IPS-NIHi7 (cell line): ENCODE results near the gene HSP90AA1.
"Not testable (repeated sequence)": the region's sequence is repeated elsewhere in the genome, so short reads cannot be mapped to it uniquely, and the experiment has no call there.

ENCODE experiments used
- DNase-seq: peaks from one replicate; pipeline ENCODE4 v3.0.0; 2012; ENCODE audit warnings: mixed read lengths; ENCODE audit errors: extremely low spot score

Gene HSP90AA1

GRCh38 chr14:102094101-102094500, 7.3 kb upstream of the HSP90AA1 start:
- no peak for DNase-seq

DNA sequence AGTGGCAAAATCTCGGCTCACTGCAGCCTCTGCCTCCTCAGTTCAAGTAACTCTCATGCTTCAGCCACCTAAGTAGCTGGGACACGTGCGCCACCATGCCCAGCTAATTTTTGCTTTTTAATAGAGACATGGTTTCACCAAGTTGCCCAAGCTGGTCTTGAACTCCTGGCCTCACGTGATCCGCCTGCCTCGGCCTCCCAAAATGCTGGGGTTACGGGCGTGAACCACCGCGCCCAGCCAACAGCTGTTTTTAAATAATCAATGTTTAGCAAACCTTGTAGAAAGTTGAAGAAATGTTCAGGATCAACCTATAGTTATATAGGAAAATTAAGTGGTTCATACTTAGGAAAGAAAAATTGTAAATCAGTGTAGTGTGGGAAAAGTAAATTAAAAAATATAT, 6.0 kb upstream of the HSP90AA1 start:
- DNase-seq, result no peak

DNA sequence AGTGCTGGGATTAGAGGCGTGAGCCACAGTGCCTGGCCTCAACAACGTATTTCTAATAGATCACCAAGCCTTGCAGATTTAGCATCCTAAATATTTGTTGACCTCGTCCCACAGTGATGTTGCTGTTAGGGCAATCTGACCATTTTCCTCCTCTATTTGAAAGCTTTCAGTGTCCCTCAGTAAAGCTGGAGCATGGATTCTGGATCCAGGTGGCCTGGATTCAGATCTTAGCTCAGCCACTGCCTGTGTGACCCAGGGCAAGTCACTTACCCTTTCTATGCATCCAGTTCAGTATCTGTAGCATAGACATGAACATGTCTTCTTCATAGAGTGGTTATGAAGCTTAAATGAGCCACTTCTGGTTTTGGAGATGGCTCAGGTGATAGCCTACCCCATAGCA, 3.9 kb upstream of the HSP90AA1 start:
- DNase-seq, result no peak

DNA sequence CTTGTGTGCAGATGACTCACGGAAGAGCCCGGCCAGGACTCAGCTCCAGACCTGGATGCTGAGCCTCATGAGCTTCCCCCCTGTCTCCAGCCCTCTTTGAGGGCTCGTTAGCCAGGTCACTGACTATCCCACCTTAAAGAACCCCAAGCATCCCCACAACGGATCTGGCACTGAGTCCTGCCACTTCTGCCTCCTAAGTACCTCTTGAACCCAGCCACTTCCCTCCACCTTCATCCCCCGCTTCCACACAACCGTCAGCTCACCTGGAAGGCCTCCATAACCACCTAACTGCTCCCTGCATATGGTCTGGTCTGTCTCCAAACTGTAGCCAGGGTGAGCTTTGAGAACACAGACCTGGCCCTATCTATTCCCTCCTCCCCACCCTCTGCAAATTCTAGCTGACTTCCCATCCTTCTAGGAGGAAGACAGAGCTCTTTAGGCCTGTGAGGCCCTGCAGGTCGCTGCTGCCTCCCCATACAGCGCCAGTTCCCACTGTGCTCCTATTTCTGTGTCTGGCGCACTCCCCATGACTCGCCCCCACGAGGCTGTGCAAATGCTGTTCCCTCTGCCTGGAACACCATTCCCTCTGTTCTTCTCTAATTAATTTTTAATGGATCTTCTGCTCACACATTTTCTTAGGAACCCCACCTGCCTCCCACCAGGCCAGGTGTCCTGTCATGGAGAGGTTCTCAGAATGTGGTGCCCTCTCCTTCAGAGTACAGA, 2.9 kb upstream of the HSP90AA1 start:
- no peak for DNase-seq

- DNase-seq, result peak; percentile 67
Measured at GRCh38 chr14:102088012-102088792, 1.4 kb upstream of the HSP90AA1 start.

DNA sequence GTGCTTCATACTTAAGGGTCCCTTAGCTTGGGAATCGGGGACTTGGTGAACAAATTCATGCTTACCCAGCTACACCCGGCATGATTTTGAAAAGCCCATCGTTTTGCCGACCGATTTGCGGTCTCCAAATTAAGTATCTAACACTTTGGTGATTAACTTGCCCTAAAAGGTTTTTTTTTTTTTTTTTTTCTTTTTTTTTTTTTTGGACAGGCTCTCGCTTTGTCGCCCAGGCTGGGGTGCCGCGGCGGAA, 843 bp upstream of the HSP90AA1 start:
- no peak for DNase-seq

DNA sequence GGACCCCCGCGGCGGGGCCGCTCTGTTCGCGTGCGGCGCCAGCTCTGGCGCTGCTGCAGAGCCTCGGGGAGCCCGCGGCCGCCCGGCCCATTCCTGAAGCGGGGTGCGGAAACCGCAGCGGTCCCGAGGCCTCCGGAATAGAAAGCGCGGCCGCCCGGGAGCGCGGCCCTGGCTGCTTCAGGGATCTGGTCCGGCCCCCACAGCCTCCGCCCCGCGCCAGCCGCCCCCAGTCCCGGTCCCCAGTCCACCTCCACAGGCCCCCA, 204 bp downstream of the HSP90AA1 start:
- DNase-seq, result no peak

- DNase-seq, result peak; percentile 47
Measured at GRCh38 chr14:102085948-102086708, 716 bp downstream of the HSP90AA1 start.

DNA sequence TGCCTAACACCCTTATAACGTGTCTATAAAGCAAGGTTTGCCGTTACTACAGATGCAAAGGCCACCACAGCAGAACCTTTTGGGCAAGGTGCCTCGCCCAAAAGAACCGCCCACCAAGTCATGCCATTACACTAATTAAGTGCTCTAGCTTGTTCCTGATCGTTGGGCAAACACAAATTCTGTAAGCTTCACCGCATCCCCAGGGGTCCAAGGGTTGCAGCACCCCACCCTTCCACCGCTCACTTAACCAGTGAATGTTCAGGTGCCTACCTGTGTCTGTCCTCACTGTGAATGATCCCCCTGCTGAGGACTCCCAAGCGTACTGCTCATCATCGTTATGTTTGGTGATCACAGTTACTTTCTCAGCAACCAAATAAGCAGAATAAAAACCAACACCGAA, 1.4 kb downstream of the HSP90AA1 start:
- no peak for DNase-seq

DNA sequence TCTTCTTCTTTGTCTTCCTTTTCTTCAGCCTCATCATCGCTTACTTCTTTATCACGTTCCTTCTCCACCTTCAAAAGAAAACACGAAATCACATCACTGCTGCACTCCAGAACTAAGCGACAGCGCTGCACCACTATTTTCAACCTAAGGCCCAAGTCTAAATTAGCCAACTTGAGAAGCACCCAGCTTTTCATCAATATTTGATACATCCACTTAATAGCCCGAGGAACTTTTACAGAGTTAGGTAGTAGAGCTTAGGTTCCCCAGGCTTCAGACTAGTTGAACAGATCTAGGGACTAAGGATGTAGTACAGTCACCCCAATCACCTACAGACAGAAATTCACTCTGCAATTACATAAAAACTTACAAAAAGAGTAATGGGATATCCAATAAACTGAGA, 1.9 kb downstream of the HSP90AA1 start:
- DNase-seq, result no peak

DNA sequence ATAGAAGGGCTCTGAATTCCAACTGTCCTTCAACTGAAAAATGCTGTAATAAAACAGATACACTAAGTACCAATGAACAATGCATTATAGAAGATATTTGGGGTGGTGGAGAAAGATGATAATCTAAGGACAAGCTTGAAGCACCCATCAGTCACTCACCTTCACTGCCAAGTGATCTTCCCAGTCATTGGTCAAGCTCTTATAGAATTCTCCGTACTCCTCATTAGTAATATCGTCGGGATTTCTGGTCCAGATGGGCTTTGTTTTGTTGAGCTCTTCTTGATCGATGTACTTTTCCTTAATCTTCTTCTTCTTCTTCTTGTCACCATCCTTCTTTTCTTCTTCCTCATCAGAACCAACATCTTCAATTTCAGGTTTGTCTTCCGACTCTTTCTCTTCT, 2.3 kb downstream of the HSP90AA1 start:
- DNase-seq, result not testable (repeated sequence)

DNA sequence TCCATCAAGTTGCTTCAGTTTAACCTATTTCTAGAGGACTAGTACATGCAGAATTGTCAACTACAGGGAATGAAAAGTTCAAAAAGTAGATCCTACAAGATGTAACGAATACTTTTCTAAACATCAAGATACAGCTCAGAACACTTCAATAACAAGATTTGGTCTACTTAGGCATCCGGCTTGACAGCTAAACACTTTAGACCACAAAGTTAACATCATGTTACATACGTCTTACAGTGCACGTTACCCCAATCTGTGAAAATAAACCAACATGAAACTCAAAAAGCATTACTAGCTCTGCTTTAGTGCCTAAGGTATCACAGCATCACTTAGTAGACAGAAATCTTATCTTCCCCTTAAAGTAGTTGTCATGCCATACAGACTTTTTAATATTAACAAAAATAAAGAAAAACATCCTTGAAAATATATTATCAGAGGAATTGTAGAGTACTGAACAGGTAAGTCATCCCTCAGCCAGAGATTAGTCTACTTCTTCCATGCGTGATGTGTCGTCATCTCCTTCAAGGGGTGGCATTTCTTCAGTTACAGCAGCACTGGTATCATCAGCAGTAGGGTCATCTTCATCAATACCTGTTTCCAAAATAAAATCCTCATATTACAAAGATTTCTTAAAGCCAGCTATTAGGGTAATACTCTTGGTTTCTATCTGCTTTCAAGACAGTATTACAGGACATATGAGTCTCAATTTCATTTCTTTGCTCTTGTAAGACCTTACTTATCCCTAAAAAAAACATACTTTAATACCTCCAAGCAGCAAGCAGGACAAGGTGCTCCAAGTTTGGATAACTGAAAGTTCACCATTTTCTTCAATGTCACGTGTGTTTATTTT, 5.4 kb downstream of the HSP90AA1 start:
- no peak for DNase-seq

GRCh38 chr14:102080183-102081080, 6.4 kb downstream of the HSP90AA1 start:
- no peak for DNase-seq

DNA sequence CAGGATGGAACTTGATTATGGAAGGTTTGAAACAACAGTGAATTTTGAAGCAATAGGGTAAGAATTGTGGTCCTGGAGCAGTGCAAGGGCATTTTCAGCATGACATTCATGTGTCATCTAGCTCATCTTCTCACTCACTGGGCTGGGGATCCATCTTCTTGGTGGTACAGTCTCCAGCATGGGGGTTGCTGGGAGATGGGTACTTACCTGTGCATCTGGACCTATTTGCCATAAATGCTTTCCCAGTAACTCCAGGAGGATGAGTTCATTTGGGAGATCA, 7.2 kb downstream of the HSP90AA1 start:
- no peak for DNase-seq

DNA sequence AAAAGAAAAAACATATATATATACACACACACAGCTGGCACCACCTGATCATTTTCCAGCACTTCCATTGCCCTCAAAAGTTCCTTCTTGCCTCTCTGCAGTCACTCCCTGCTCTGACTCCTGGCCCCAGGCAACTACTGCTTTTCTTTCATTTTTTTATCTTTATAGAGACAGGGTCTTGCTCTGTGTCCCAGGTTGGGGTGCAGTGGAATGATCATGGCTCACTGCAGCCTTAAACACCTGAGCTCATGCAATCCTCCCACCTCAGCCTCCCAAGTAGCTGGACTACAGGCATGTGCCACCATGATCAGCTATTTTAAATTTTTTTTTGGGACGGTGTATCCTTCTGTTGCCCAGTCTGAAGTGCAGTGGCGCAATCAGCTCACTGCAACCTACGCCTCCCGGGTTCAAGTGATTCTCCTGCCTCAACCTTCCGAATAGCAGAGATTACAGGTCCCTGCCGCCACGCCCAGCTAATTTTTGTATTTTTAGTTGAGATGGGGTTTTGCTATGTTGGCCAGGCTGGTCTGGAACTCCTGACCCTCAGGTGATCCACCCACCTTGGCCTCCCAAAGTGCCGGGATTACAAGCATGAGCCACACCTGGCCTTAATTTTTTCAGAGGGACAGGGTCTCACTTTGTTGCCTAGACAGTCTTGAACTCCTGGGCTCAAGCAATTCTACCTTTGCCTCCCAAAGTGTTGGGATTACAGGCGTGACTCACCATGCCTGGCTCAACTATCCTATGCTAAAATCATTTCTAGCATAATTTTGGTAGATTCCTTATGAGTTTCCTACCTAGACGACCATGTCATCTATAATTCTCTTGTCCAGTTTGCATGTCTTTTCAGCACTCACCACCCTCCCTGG, 7.8 kb downstream of the HSP90AA1 start:
- no peak for DNase-seq

- not testable (repeated sequence) for DNase-seq
Measured at GRCh38 chr14:102078361-102078791, 8.5 kb downstream of the HSP90AA1 start.

- DNase-seq, result no peak
Measured at GRCh38 chr14:102077382-102077709, 9.5 kb downstream of the HSP90AA1 start.

GRCh38 chr14:102075155-102075554, 11.7 kb downstream of the HSP90AA1 start:
- DNase-seq, result no peak

- no peak for DNase-seq
Measured at GRCh38 chr14:102074415-102074964, 12.4 kb downstream of the HSP90AA1 start.

GRCh38 chr14:102071283-102071998, 15.4 kb downstream of the HSP90AA1 start:
- no peak for DNase-seq
